Upper lobe of left lung (tissue), 6 donors: Measurements from ENCODE around the gene WFDC2. TPM values are rescaled to one million over a fixed set of nuclear protein-coding genes. Genes with fewer than 3 reads are reported as not detected.

Experiments
- ATAC-seq, 2 donors: fragments of 200-7000 bp; cut with Tn5 transposase; one replicate each; pipeline ENCODE4 v1.9.1; 2022; ENCODE audit warnings: mild to moderate bottlenecking in 2 of 2, moderate library complexity in 2 of 2; ENCODE audit not compliant: low FRiP score in 2 of 2
- DNase-seq, 2 donors: peaks; one replicate each; pipeline ENCODE4 v3.0.0-alpha.2; 2019 to 2020
- H3K27ac ChIP-seq, 4 donors: fragments of 200-600 bp; sonication (generic); one replicate each; pipeline ENCODE4 v1.5.1; 2016 to 2019
- H3K27me3 ChIP-seq, 4 donors: fragments of 200-600 bp; sonication (generic); one replicate each; pipeline ENCODE4 v1.5.1; 2017 to 2019
- H3K36me3 ChIP-seq, 4 donors: fragments of 200-600 bp; sonication (generic); one replicate each; pipeline ENCODE4 v1.5.1; 2016 to 2019
- H3K4me1 ChIP-seq, 4 donors: fragments of 200-600 bp; sonication (generic); one replicate each; pipeline ENCODE4 v1.5.1; 2018 to 2019
- H3K4me3 ChIP-seq, 4 donors: fragments of 200-600 bp; sonication (generic); one replicate each; pipeline ENCODE4 v1.5.1; 2017 to 2019; ENCODE audit warnings: mild to moderate bottlenecking in 2 of 4, moderate library complexity in 1 of 4
- H3K9me3 ChIP-seq, 4 donors: fragments of 200-600 bp; sonication (generic); one replicate each; pipeline ENCODE4 v1.5.1; 2018 to 2019
- CTCF ChIP-seq, 6 experiments: fragments of 450-650 bp in 4 of 6; fragments of 200-600 bp in 2 of 6; sonication (generic) in 2 of 6; IDR thresholded peaks; one replicate each; pipeline ENCODE4 v1.5.1; 2016 to 2019; ENCODE audit warnings: antibody characterized with exemption in 6 of 6
- EP300 ChIP-seq, 4 donors: sonication (generic); formaldehyde crosslinking; IDR thresholded peaks; one replicate each; pipeline ENCODE4 v1.5.1; 2017; ENCODE audit warnings: antibody characterized with exemption in 4 of 4, control low read depth in 2 of 4
- POLR2A ChIP-seq, 4 donors: fragments of 450-650 bp; IDR thresholded peaks; one replicate each; pipeline ENCODE4 v1.5.1; 2016 to 2017; ENCODE audit warnings: antibody characterized with exemption in 4 of 4, mild to moderate bottlenecking in 2 of 4
- POLR2AphosphoS5 ChIP-seq, 2 donors: sonication (generic); formaldehyde crosslinking; IDR thresholded peaks; one replicate each; pipeline ENCODE4 v1.5.1; 2017; ENCODE audit warnings: antibody characterized with exemption in 2 of 2
- WGBS, 2 donors: methylation state at CpG; one replicate each; pipeline ENCODE4 v1.1.5; 2017 to 2018; 5-methylcytosine and 5-hydroxymethylcytosine counted together
- total RNA-seq, 6 donors: library from RNA; depleted of rRNA in 4 of 6; stranded (reverse); fragments of >200 nt in 4 of 6; gene quantifications; one replicate each; pipeline versions ENCODE4 v1.1.0 to v1.2.1, GENCODE V29; 2016 to 2021
- donor health status: DM: no; HTN: no; CAD: no; lungs with moderate emphysema.
- donor health status: DM: no; HTN: yes; CAD: no; lungs with severe emphysema.

WFDC2 gene
- total RNA-seq, 6 donors from 2014 or later, result 91.7 to 163 (median 135) TPM

DNA sequence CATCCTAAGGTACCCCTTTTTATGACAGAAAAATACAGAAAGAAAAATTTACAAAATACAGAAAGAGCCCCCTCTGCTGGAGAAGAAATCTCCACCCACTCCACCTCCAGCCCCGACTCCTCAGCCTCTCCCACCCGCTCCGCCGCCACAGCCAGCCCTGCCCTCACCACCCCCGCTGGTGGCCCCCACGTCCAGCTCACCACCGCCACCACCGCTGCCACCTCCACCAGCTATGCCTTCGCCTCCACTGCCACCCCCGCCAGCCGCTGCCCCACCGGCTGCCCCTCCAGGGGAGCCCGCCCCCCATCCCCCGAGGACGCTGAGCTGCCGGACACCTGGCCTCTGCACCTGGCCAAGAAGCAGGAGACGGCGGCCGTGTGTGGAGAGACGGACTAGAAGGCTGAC lies 17.7 kb downstream of the WFDC2 start:
- H3K27me3 ChIP-seq, result no peaks in the 10 kb centered on the region
- 26 to 29% methylated on average over 14 to 19 of the region's 20 CpGs for WGBS, 2 donors
- no peaks in the 10 kb centered on the region for H3K36me3 ChIP-seq
- no peaks in the 10 kb centered on the region for H3K9me3 ChIP-seq
- DNase-seq (peak in 1 of 2 donors; percentile 75), ATAC-seq (no peak)
- no peak overlapping the region for H3K27ac ChIP-seq
- no peak for TF ChIP-seq POLR2A (IDR thresholded peaks at IDR 0.05)
- TF ChIP-seq EP300 (IDR thresholded peaks at IDR 0.05), result no peak
- no peak for TF ChIP-seq POLR2AphosphoS5 (IDR thresholded peaks at IDR 0.05)
- TF ChIP-seq CTCF (IDR thresholded peaks at IDR 0.05), result peak in 2 of 6 experiments; percentile 12 to 14
- no peaks in the 10 kb centered on the region for H3K4me1 ChIP-seq
- H3K4me3 ChIP-seq, result no peak overlapping the region

- H3K36me3 ChIP-seq, result no peaks in the 10 kb centered on the region
- no peaks in the 10 kb centered on the region for H3K4me1 ChIP-seq
- H3K4me3 ChIP-seq, result no peak overlapping the region
- no peak overlapping the region for H3K27ac ChIP-seq
- WGBS, 2 donors, result 54 to 71% methylated on average over 1 of the region's 1 CpG
- ATAC-seq (no peak), DNase-seq (no peak)
- no peak for TF ChIP-seq EP300 (IDR thresholded peaks at IDR 0.05)
- TF ChIP-seq POLR2A (IDR thresholded peaks at IDR 0.05), result no peak
- no peak for TF ChIP-seq POLR2AphosphoS5 (IDR thresholded peaks at IDR 0.05)
- no peak for TF ChIP-seq CTCF (IDR thresholded peaks at IDR 0.05)
- no peaks in the 10 kb centered on the region for H3K27me3 ChIP-seq
- H3K9me3 ChIP-seq, result no peaks in the 10 kb centered on the region
Observed at GRCh38 chr20:45489083-45489531, 19.6 kb downstream of the WFDC2 start.

DNA sequence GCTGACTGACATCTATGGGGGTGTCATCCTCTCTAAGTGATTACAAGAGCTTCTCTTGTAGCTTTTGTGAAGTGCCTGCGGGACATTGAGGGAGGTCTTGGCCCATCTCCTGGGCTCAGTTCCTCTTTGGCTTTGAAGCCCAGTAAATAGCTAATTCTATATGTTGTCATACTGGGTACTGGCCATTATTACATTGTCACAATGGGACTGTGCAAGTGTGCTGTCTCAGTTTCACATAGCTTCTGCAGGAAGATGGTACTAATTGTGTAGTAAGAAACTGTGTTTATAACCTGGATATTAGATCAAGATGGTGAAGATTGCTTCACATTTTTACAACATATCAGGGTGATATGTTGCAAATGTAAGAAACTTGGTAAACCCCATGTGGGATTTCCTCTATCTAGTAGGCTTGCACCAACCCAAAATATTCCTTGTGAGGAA lies 26.0 kb downstream of the WFDC2 start:
- WGBS, 2 donors, result 50 to 60% methylated on average over 1 of the region's 1 CpG

DNA sequence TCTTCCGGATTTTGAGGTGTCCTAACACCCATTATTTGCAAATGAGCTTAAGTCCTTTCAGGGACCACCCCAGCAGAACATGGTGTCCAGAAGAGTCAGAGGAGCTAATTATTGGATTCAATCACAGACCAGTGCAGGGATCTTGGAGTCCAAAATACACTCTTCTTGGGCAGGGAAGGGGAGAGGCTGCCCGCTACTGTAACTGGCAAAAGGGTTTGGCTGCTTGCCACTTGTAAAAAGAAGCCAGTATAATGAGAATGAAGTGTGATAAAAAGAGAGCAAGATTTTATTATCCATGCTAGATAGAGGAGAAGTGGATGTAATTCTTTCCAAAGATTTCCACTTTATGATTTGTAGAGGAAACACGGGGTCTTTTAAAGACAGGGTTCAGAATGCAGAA lies 26.6 kb downstream of the WFDC2 start:
- no peaks in the 10 kb centered on the region for H3K27me3 ChIP-seq
- no peak overlapping the region for H3K4me3 ChIP-seq
- 66 to 67% methylated on average over 3 of the region's 3 CpGs for WGBS, 2 donors
- no peaks in the 10 kb centered on the region for H3K9me3 ChIP-seq
- no peak for TF ChIP-seq EP300 (IDR thresholded peaks at IDR 0.05)
- TF ChIP-seq CTCF (IDR thresholded peaks at IDR 0.05), result no peak
- TF ChIP-seq POLR2AphosphoS5 (IDR thresholded peaks at IDR 0.05), result no peak
- TF ChIP-seq POLR2A (IDR thresholded peaks at IDR 0.05), result no peak
- H3K4me1 ChIP-seq, result no peaks in the 10 kb centered on the region
- H3K27ac ChIP-seq, result no peak overlapping the region
- DNase-seq (no peak), ATAC-seq (no peak)
- no peaks in the 10 kb centered on the region for H3K36me3 ChIP-seq

More for the DNA sequence above, 26.0 kb downstream of the WFDC2 start:
- DNase-seq, result no peak
- TF ChIP-seq CTCF (IDR thresholded peaks at IDR 0.05) (no peak), POLR2A (IDR thresholded peaks at IDR 0.05) (no peak), EP300 (IDR thresholded peaks at IDR 0.05) (no peak), POLR2AphosphoS5 (IDR thresholded peaks at IDR 0.05) (no peak)
- no peaks in the 10 kb centered on the region for H3K9me3 ChIP-seq
- no peaks in the 10 kb centered on the region for H3K36me3 ChIP-seq
- no peaks in the 10 kb centered on the region for H3K27me3 ChIP-seq
- H3K27ac ChIP-seq, result no peak overlapping the region
- peak in 1 of 2 donors; percentile 44 for ATAC-seq
- no peaks in the 10 kb centered on the region for H3K4me1 ChIP-seq
- no peak overlapping the region for H3K4me3 ChIP-seq

DNA sequence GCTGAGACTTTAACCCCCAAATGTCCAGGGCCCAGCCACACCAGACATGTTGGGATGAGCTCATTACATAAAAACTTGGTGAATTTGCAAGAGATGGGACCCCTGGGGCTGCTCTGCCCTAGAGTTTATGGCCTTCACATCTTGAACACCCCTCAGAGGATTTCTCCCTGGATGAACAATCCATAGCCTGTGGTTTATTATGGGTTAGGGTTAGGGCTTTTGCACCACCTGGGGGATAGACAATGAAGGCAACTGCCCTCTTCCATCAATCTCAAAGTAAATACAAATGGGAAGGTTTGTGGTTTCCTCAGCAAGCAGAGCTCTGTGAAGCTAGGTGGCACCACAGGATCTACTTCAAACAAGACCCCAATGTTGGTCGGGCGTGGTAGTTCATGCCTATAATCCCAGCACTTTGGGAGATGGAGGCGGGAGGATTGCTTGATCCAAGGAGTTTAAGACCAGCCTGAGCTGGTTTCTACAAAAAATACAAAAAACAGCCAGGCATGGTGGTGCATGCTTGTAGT lies 28.5 kb downstream of the WFDC2 start:
- H3K27ac ChIP-seq, result no peak overlapping the region
- 66 to 72% methylated on average over 3 of the region's 3 CpGs for WGBS, 2 donors
- no peaks in the 10 kb centered on the region for H3K36me3 ChIP-seq
- no peaks in the 10 kb centered on the region for H3K9me3 ChIP-seq
- H3K4me1 ChIP-seq, result no peaks in the 10 kb centered on the region
- ATAC-seq (no peak), DNase-seq (no peak)
- H3K4me3 ChIP-seq, result no peak overlapping the region
- TF ChIP-seq EP300 (IDR thresholded peaks at IDR 0.05) (no peak), CTCF (IDR thresholded peaks at IDR 0.05) (no peak), POLR2AphosphoS5 (IDR thresholded peaks at IDR 0.05) (no peak), POLR2A (IDR thresholded peaks at IDR 0.05) (no peak)
- H3K27me3 ChIP-seq, result no peaks in the 10 kb centered on the region
